Endothelial cell of hepatic sinusoid (primary cell): ENCODE data around the gene BLOC1S2.
"Not testable (repeated sequence)": the region's sequence is repeated elsewhere in the genome, so short reads cannot be mapped to it uniquely, and the experiment has no call there.

Source experiments
- in situ Hi-C: cut with HindIII; loops from 2 replicates; pipeline ENCODE4 v1.10.0; 2017; ENCODE audit warnings: low sequenced_read_pairs

Gene BLOC1S2

GRCh38 chr10:100286051-100287033 is at the start of gene BLOC1S2:
Gene BLOC1S2 (minus strand): TSS chr10:100286680. CDS start chr10:100286659, 21 bp downstream.
- in situ Hi-C loops: no loop called here

- in situ Hi-C loops: loop anchor here (5.0 to 25.0 kb wide), 3 partner anchors 37 to 553 kb away; partner anchors contain the start of gene SEC31B
These were observed 48.3 kb upstream of the BLOC1S2 start for GRCh38 chr10:100334762-100335161.

- in situ Hi-C loops: loop anchor here (25.0 kb wide), 2 partner anchors 178 to 553 kb away; partner anchors contain the start of gene SEC31B
These were observed 47.4 kb upstream of the BLOC1S2 start for GRCh38 chr10:100333661-100334440.

GRCh38 chr10:100333106-100333505 is 46.6 kb upstream of the BLOC1S2 start:
- in situ Hi-C loops: loop anchor here (25.0 kb wide), 2 partner anchors 179 to 554 kb away; partner anchors contain the start of gene SEC31B

- in situ Hi-C loops: loop anchor here (25.0 kb wide), 2 partner anchors 182 to 557 kb away; partner anchors contain the start of gene SEC31B
These were observed 43.6 kb upstream of the BLOC1S2 start, which contains the start of gene PKD2L1 for GRCh38 chr10:100330079-100330478. Gene PKD2L1 (minus strand): TSS chr10:100330228. CDS start chr10:100330103, 125 bp downstream.

- in situ Hi-C loops: loop anchor here (5.0 to 25.0 kb wide), 3 partner anchors 69 to 559 kb away; partner anchors contain the start of gene SEC31B
These were observed 41.7 kb upstream of the BLOC1S2 start for GRCh38 chr10:100328198-100328597.

GRCh38 chr10:100327718-100328009 is 41.2 kb upstream of the BLOC1S2 start:
- in situ Hi-C loops: loop anchor here (5.0 to 25.0 kb wide), 3 partner anchors 70 to 560 kb away; partner anchors contain the start of gene SEC31B

GRCh38 chr10:100327007-100327717 is 40.7 kb upstream of the BLOC1S2 start:
- in situ Hi-C loops: loop anchor here (5.0 to 25.0 kb wide), 3 partner anchors 70 to 560 kb away; partner anchors contain the start of gene SEC31B

GRCh38 chr10:100325158-100325557 is 38.7 kb upstream of the BLOC1S2 start:
- in situ Hi-C loops: loop anchor here (5.0 to 25.0 kb wide), 3 partner anchors 72 to 562 kb away; partner anchors contain the start of gene SEC31B

GRCh38 chr10:100319707-100320402 is 33.4 kb upstream of the BLOC1S2 start:
- in situ Hi-C loops: no loop called here

GRCh38 chr10:100318207-100318606 is 31.7 kb upstream of the BLOC1S2 start:
- in situ Hi-C loops: no loop called here

GRCh38 chr10:100315615-100316014 is 29.1 kb upstream of the BLOC1S2 start:
- in situ Hi-C loops: no loop called here

- in situ Hi-C loops: loop anchor here (5.0 kb wide), 1 partner anchor 69 kb away; no protein-coding TSS in a partner anchor
These were observed 24.8 kb upstream of the BLOC1S2 start for GRCh38 chr10:100311298-100311697.

GRCh38 chr10:100307684-100308083 is 21.2 kb upstream of the BLOC1S2 start:
- in situ Hi-C loops: no loop called here

GRCh38 chr10:100306861-100307260 is 20.4 kb upstream of the BLOC1S2 start:
- in situ Hi-C loops: no loop called here

GRCh38 chr10:100304414-100304813 is 17.9 kb upstream of the BLOC1S2 start:
- in situ Hi-C loops: no loop called here

GRCh38 chr10:100303724-100304319 is 17.3 kb upstream of the BLOC1S2 start:
- in situ Hi-C loops: no loop called here

GRCh38 chr10:100301123-100301522 is 14.6 kb upstream of the BLOC1S2 start:
- in situ Hi-C loops: not testable (repeated sequence)

- in situ Hi-C loops: loop anchor here (5.0 kb wide), 2 partner anchors 40 to 95 kb away; no protein-coding TSS in a partner anchor
These were observed 10.8 kb upstream of the BLOC1S2 start for GRCh38 chr10:100297242-100297641.
